Activated naive CD4-positive, alpha-beta T cell treated with anti-CD3 and anti-CD28 coated beads, Interleukin-2, amount 50 U/mL, for 16 hours (primary cell): ENCODE results near the gene POLR1B.
"Not testable (repeated sequence)": the region's sequence is repeated elsewhere in the genome, so short reads cannot be mapped to it uniquely, and the experiment has no call there.

Experiments
- DNase-seq: peaks from one replicate; pipeline ENCODE4 v3.0.0-alpha.2; 2020

Gene POLR1B

DNA sequence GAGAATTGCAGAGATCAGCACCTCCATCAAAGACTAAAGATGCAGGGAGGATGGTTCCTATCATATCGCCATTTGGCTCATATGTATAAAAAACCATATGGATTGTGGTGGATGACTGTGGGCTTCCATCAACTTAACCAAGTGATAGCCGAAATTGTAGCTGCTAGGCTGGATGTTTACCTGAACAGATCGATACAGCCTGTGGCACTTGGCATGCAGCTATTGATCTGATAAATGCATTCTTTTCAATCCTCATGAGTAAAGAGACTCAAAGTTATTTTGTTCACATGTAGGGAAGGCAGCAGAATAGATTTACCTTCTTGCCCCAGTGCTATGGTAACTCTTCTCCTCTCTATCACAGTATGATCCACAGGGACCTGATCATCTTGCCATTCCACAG lies 60.7 kb downstream of the POLR1B start:
- DNase-seq = no peak

DNA sequence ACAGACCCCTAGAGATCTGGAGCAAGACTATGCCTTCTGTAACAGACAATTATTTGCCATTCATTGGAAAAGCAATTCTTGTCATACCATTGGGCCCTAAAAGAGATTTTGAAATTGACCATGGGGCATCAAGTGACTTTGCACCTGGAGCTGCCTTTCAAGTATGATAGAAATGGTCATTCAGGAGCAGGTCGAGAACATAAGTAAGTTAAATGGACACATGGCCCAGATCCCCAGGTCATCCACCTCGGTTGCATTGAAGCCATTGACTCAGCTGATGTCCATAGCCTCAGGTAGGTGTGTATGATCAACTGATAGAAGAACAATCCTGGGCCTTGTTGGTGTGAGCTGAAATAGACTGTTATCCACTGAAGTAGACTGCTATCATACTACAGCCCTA lies 61.5 kb downstream of the POLR1B start:
- DNase-seq = no peak

DNA sequence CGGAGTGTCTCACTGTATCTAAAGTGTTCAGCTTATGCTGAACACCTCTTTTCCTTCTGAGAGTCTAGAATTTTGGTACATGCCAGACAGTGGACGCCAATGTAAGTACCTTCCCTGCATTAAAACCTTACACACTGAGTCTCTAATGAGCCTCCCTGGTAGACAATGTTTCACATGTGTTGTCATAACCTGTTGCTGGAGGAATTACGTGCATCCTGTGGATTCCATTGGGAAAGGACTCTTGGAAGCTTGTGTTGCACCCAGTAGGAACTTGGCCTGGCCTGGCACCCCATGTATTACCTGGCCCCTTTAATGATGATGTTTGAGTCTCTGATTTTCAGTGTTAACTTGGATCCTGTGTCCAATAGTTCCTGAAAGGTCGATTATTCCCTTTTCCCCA lies 62.7 kb downstream of the POLR1B start:
- DNase-seq = no peak

DNA sequence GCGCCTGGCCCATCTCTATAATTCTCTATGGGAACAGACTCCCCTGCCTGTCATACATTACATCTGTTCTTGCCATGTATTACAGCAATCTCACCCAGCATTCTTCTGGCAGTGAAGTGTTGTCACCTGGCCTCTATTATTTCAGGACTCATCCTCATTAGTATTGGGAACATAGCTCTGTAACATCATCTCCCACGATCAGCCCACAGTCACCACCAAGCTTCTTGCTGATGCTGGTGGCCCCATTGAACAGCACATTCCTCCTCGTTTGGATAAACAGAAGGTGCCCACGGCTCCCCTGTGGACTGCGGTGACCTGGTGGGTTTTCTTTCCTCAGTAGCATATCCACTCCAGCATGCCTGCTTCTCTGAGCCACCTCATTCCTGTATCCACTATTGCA lies 63.7 kb downstream of the POLR1B start:
- DNase-seq = no peak

DNA sequence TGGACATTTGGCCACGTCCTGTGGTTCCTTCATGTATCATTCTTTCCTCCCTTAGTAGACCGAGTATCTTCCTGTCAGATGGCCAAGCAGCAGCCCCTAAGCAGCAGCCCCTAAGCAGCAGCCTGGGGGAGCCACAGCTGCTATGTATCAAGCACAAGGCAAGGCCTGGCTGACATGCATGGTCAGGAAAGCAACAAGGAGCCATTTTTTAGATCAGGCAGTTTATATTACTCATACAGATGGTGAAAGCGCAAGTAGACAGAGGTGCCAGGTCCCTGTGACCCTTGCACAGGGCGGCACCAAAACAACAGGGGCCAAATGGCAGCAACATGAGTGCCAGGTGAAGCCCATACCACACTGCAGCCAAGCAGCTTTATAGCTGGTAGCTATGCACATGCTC lies 64.3 kb downstream of the POLR1B start:
- DNase-seq = no peak

DNA sequence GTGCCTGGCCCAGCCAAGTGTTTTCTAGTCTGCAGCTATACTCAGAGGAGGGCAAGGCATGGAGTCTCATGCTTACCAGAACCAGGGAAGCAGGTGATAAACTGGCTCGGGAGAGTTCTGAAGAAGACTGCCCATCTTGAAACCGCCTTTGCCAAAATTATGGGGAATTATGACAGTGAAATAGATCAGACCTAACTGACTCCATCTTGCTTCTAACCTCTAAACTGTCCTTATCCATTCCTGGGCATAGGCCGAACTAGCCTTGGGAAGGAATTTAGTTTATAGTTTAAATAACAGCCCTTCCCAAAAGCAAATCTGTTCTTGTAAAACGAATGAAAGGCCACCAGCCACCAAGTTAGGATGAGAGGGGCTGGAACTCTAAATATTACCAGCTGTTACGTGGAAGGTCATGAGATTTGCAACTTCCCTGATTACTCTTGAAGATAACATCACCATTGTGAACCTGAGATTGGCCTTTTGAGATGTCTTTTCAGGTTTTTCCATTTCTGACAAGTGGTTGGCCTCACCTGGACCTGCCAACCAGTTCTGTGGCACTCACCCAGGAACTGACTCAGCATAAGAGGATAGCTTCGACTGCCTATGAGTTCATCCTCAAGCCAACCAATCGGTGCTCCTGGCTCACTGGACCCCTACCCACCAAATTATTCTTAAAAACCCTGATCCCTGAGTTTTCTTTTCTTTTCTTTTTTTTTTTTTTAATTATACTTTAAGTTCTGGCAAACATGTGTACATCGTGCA lies 65.6 kb downstream of the POLR1B start:
- DNase-seq = no peak

DNA sequence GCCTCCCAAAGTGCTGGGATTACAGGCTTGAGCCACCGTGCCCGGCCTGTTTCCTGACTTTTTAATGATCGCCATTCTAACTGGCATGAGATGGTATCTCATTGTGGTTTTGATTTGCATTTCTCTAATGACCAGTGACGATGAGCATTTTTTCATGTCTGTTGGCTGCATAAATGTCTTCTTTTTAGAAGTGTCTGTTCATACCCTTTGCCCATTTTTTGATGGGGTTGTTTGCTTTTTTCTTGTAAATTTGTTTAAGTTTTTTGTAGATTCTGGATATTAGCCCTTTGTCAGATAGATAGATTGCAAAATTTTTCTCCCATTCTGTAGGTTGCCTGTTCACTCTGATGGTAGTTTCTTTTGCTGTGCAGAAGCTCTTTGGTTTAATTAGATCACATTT lies 67.1 kb downstream of the POLR1B start:
- DNase-seq = not testable (repeated sequence)

DNA sequence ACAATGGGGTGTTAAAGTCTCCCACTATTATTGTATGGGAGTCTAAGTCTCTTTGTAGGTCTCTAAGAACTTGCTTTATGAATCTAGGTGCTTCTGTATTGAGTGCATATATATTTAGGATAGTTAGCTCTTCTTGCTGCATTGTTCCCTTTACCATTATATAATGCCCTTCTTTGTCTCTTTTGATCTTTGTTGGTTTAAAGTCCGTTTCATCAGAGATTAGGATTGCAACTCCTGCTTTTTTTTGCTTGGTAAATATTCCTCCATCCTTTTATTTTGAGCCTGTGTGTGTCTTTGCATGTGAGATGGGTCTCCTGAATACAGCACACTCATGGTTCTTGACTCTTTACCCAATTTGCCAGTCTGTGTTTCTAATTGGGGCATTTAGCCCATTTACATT lies 70.0 kb downstream of the POLR1B start:
- not testable (repeated sequence) for DNase-seq

DNA sequence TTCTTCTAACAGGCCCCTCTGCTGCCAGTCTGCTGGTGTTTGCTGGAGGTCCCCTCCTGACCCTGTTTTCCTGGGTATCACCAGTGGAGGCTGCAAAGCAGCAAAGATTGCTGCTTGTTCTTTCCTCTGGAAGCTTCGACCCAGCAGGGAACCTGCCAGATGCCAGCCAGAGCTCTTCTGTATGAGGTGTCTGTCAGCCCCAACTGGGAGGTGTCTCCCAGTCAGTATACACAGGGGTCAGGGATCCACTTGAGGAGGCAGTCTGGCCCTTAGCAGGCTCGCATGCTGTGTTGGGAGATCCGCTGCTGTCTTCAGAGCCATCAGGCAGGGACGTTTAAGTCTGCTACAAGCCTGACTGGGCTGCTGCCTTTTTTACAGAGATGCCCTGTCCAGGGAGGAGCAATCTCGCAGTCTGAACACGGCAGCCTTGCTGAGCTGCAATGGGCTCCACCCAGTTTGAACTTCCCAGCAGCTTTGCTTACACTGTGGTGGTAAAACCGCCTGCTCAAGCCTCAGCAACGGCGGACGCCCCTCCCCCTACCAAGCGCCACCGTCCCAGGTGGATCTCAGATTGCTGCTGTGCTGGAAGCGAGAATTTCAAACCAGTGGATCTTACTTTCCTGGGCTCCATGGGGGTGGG lies 72.1 kb downstream of the POLR1B start:
- no peak for DNase-seq

DNA sequence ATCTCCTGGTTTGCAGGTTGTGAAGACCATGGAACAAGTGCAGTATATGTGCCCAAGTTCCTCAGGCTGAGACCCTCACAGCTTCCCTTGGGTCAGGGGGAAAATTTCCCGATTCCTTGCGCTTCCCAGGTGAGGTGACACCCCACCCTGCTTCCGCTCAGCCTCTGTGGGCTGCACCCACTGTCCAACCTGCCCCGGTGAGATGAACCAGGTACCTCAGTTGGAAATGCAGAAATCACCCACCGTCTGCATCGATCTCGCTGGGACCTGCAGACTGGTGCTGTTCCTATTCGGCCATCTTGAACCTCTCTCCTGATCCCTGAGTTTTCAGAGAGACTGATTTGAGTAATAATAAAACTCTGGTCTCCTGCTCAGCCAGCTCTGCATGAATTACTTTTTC lies 72.8 kb downstream of the POLR1B start:
- no peak for DNase-seq

DNA sequence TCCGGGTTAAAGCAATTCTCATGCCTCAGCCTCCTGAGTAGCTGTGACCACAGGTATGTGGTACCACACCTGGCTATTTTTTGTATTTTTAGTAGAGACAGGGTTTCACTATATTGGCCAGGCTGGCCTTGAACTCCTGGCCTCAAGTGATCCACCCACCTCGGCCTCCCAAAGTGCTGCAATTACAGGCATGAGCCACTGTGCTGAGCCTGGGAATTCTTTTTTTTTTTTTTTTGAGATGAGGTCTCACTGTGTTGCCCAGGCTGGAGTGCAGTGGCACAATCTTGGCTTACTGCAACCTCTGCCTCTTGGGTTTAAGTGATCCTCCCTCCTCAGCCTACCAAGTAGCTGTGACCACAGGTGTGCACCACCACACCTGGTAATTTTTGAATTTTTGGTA lies 73.5 kb downstream of the POLR1B start:
- DNase-seq = not testable (repeated sequence)

DNA sequence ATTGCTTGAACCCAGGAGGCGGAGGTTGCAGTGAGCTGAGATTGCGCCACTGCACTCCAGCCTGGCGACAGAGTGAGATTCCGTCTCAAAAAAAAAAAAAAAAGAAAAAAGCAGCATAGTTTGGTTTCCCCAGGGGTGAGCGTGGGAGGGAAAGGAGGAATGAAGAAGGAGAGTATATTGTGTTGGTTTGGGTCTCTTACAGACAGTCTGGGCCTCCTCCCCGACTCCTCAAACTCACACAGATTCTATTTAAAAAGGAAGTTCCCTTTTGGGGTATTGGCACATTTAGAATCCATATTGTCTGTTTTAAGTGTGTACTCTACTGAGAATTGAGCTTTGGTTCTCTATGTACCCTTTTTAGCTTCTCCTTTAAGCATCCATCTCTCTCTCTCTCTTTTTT lies 76.1 kb downstream of the POLR1B start:
- DNase-seq = no peak

DNA sequence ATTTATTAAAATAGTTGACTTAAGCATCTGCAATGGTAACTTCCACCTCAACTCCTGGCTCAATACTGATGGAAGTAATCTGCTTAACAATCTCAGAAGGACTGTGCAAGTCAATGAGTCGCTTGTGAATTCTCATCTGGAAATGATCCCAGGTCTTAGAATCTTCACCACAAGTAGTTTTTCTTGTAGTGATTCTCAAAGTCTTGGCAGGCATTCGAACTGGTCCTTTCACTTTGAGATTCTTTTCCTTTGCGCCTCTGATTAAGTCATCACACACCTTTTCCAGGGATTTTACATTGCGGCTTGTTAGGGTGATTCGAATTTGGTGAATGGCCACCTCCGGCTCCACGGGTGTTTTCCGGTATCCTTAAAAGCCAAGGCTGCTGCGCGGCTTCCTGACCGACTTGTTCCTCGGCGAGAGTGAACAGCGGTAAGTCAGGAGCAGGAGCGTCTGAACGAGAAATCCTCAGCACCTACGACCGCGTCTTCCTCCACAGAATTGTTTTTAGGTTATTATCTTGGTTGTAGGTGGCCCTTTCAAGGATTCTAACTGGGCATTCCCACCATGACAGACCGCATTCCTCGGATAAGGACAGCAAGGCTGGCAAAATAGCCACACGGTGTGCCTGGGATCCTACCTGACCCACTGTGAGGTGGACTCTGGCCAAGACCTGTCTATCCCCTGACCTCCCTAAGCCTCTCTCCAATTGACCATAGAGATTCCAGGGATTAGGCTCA lies 79.7 kb downstream of the POLR1B start:
- DNase-seq = no peak

DNA sequence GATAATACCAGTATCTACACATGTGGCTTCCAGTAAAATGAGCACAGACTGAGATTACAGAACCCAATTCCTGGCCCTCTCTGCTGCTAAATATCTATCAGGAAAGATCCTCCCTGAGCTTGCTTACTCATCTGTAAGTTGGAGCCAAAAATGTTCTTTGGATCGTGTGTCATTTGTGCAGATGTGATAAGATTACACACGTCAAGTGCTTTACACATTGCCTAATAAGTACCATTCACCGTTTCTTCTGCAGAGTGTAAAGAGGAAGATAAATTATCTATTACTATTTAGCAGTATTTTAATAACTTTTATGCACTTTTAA lies 80.2 kb downstream of the POLR1B start:
- no peak for DNase-seq

DNA sequence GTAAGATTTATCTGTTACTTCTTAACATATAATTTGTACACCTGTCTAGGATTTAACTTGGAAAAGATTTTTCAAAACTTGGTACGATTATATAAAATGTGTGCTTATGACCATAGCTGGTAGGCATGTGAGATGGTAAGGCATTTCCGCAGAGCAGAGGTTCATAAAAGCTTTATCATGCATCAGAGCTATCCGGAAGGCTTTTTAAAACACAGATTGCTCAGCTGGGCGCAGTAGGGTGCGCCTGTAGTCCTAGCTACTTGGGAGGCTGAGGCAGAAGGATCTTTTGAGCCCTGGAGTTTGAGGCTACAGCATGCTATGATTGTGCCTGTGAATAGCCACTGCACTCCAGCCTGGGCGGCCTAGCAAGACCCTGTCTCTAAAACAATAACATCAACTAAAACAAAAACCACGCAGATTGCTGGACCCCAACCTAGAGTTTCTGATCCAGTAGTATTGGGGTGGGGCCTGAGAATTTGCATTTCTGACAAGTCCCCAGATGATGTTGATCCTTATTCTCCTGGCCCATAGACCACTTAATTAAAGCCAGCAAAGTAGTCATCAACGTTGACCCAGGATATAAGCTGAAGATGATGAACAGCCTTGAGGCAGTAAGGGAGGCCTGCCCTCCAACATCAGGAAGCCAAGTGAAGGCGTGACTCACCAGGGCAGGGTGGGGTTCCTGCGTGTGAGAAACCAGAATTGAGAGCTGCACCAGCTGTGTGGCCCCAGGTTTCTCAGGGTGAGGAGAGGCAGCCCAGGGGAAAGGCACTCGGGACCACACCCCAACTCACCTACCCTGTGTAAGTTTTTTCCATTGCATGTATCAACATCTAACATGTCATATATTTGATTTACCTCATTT lies 81.9 kb downstream of the POLR1B start:
- peak; percentile 71 for DNase-seq

DNA sequence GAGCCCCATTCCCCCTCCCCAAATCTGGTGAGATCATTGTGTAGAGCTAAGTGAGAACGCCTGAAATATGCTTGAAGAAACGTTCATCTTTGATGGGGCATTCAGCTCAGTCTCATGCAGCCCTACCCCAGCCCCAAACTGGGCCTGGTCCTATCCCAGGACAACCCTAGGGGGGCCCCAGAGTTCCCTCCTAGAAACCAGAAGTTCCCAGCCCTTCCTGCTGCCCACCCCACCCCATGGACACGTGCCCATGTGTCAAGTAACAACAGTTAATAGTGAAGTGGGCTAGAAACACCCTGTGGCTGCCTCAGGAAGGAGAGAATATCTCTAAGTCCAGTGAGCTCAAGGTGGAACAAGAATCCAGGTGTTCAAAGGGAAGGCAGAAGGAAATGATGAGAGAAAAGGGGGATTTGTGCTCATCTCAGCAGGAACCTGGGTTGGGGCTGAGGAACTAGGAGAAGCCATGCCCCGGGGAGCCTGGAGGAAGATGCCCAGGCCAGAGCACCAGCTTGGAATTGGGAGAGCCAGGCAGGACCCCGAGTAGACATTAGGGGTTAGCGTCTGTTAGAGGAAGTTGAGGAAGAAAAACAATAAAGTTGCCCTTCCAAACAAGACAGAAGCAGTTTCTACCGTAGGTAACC lies 83.3 kb downstream of the POLR1B start:
- DNase-seq = no peak

DNA sequence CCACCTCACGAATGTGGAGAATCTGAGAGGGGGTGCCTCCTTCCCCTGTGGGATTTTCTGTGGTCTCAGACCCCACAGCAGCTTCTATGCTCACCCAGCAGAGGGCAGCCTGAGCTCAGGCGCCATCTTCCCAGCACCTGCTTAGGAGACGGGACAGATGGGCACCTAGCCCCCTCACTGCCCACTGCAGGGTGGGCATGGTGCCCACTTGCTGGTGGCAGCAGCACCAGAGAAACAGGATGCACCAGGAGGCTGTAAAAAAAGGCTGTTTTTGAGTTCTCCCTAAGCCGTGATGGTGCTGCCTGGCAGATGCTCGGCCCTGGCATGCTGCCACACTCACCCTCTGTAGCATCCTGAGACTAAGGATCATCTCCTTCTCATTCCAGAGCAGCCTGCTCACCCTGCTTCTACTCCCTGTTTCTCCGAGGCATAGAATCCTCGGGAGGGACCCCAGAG lies 84.4 kb downstream of the POLR1B start:
- peak; percentile 68 for DNase-seq
